ENCODE measurements around the gene ANKDD1B.

The ANKDD1B gene

GRCh38 chr5:75717082-75717922 lies 106.0 kb downstream of the ANKDD1B start, which contains the start of gene POC5 (continued):
- TF ChIP-seq ZNF341 (tag by site-specific recombination; IDR thresholded peaks at IDR 0.05; ENCODE audit: low read depth) (peak; percentile 100), ZNF692 (tag by site-specific recombination; IDR thresholded peaks at IDR 0.05) (no peak; the same call in 1 of the 2 replicates), ZNF623 (tag by site-specific recombination; IDR thresholded peaks at IDR 0.05) (no peak), ZNF350 (tag by site-specific recombination; IDR thresholded peaks at IDR 0.05) (no peak), ZNF391 (tag by site-specific recombination; IDR thresholded peaks at IDR 0.05; ENCODE audit: borderline replicate concordance, low read depth) (peak; percentile 86; the same call in 1 of the 2 replicates), ZNF571 (tag by site-specific recombination; IDR thresholded peaks at IDR 0.05) (no peak), ZNF549 (tag by site-specific recombination; IDR thresholded peaks at IDR 0.05) (no peak), ZBTB8A (tag by site-specific recombination; IDR thresholded peaks at IDR 0.05) (no peak), ZNF2 (tag by site-specific recombination; IDR thresholded peaks at IDR 0.05) (peak; percentile 90), ZNF629 (tag by site-specific recombination; IDR thresholded peaks at IDR 0.05) (peak; percentile 72), ZNF26 (tag by site-specific recombination; IDR thresholded peaks at IDR 0.05) (no peak), ZNF580 (tag by site-specific recombination; IDR thresholded peaks at IDR 0.05) (peak; percentile 90), ZNF174 (tag by site-specific recombination; IDR thresholded peaks at IDR 0.05) (no peak), KLF16 (tag by site-specific recombination; IDR thresholded peaks at IDR 0.05) (peak; percentile 73), PBX3 (CRISPR knock-in tag; IDR thresholded peaks at IDR 0.05) (no peak), SP3 (tag by site-specific recombination; IDR thresholded peaks at IDR 0.05) (peak; percentile 97), ZSCAN18 (tag by site-specific recombination; IDR thresholded peaks at IDR 0.05) (no peak), ZNF426 (tag by site-specific recombination; IDR thresholded peaks at IDR 0.05) (no peak), PRDM4 (tag by site-specific recombination; IDR thresholded peaks at IDR 0.05) (peak; percentile 85), ZNF660 (tag by site-specific recombination; IDR thresholded peaks at IDR 0.05) (no peak), CTCF (tag by site-specific recombination; IDR thresholded peaks at IDR 0.05) (no peak), ZXDB (tag by site-specific recombination; IDR thresholded peaks at IDR 0.05) (peak; percentile 91), ZNF19 (tag by site-specific recombination; IDR thresholded peaks at IDR 0.05; ENCODE audit: low read depth) (no peak), WT1 (tag by site-specific recombination; IDR thresholded peaks at IDR 0.05) (peak; percentile 34), SCRT1 (tag by site-specific recombination; IDR thresholded peaks at IDR 0.05; ENCODE audit: borderline replicate concordance) (peak; percentile 79), ZNF600 (tag by site-specific recombination; IDR thresholded peaks at IDR 0.05) (peak; percentile 95), ZBTB48 (tag by site-specific recombination; IDR thresholded peaks at IDR 0.05) (peak; percentile 76; the same call in 1 of the 2 replicates), ZNF335 (tag by site-specific recombination; conservative IDR thresholded peaks at IDR 0.05) (peak; percentile 80), ZNF169 (tag by site-specific recombination; IDR thresholded peaks at IDR 0.05) (no peak)

All from HEK293 (cell line).